Ishikawa (cell line): ENCODE measurements around the gene DAPK3.

Experiments used
- CEBPB ChIP-seq: IDR thresholded peaks from 2 replicates; pipeline ENCODE4 v1.6.1; 2012
- CREB1 ChIP-seq: IDR thresholded peaks from 2 replicates; pipeline ENCODE4 v1.6.1; 2012; ENCODE audit warnings: low read depth
- EGR1 ChIP-seq: IDR thresholded peaks from 2 replicates; pipeline ENCODE4 v1.6.1; 2012
- EP300 ChIP-seq: IDR thresholded peaks from 2 replicates; pipeline ENCODE4 v1.6.1; 2012; ENCODE audit warnings: borderline replicate concordance
- FOXM1 ChIP-seq: IDR thresholded peaks from 2 replicates; pipeline ENCODE4 v1.6.1; 2012; ENCODE audit warnings: low read depth, borderline replicate concordance
- MAX ChIP-seq: IDR thresholded peaks from 2 replicates; pipeline ENCODE4 v1.6.1; 2012
- NFIC ChIP-seq: IDR thresholded peaks from 2 replicates; pipeline ENCODE4 v1.6.1; 2012
- RAD21 ChIP-seq: IDR thresholded peaks from 2 replicates; pipeline ENCODE4 v1.6.1; 2012; ENCODE audit warnings: low read depth
- REST ChIP-seq: IDR thresholded peaks from 2 replicates; pipeline ENCODE4 v1.6.1; 2012; ENCODE audit warnings: low read depth, mild to moderate bottlenecking
- TAF1 ChIP-seq: IDR thresholded peaks from 2 replicates; pipeline ENCODE4 v1.6.1; 2012; ENCODE audit warnings: low read depth, mild to moderate bottlenecking
- TCF12 ChIP-seq: IDR thresholded peaks from 2 replicates; pipeline ENCODE4 v1.6.1; 2012; ENCODE audit warnings: low read depth
- TEAD4 ChIP-seq: IDR thresholded peaks from 2 replicates; pipeline ENCODE4 v1.6.1; 2012
- USF1 ChIP-seq: IDR thresholded peaks from 2 replicates; pipeline ENCODE4 v1.6.1; 2012
- YY1 ChIP-seq: IDR thresholded peaks from 2 replicates; pipeline ENCODE4 v1.6.1; 2012; ENCODE audit warnings: low read depth
- ZBTB7A ChIP-seq: IDR thresholded peaks from 2 replicates; pipeline ENCODE4 v1.6.1; 2012; ENCODE audit warnings: low read depth

The DAPK3 gene

GRCh38 chr19:3950871-3951861 lies 19.7 kb downstream of the DAPK3 start:
- no peak for TF ChIP-seq FOXM1
- no peak for TF ChIP-seq NFIC
- no peak for TF ChIP-seq TAF1
- no peak for TF ChIP-seq CEBPB
- TF ChIP-seq TEAD4 = no peak
- TF ChIP-seq CREB1 = no peak
- TF ChIP-seq EGR1 = no peak
- no peak for TF ChIP-seq ZBTB7A
- TF ChIP-seq YY1 = no peak
- no peak for TF ChIP-seq REST
- TF ChIP-seq USF1 = no peak
- no peak for TF ChIP-seq RAD21
- TF ChIP-seq EP300 = no peak
- no peak for TF ChIP-seq TCF12
- TF ChIP-seq MAX = no peak

GRCh38 chr19:3949997-3950859 lies 20.7 kb downstream of the DAPK3 start:
- TF ChIP-seq TAF1 (no peak), YY1 (no peak), NFIC (no peak), CREB1 (no peak), TCF12 (no peak), CEBPB (no peak), USF1 (no peak), EP300 (no peak)

GRCh38 chr19:3949294-3949693 lies 21.6 kb downstream of the DAPK3 start:
- no peak for TF ChIP-seq USF1
- no peak for TF ChIP-seq TEAD4
- TF ChIP-seq TAF1 = no peak
- no peak for TF ChIP-seq NFIC
- TF ChIP-seq MAX = no peak
- no peak for TF ChIP-seq YY1
- no peak for TF ChIP-seq ZBTB7A
- no peak for TF ChIP-seq EP300
- TF ChIP-seq CREB1 = no peak
- TF ChIP-seq REST = no peak
- no peak for TF ChIP-seq CEBPB
- TF ChIP-seq RAD21 = no peak

- peak; percentile 73 for TF ChIP-seq CEBPB
Observed at GRCh38 chr19:3947316-3947933, 23.5 kb downstream of the DAPK3 start.

- no peak for TF ChIP-seq CREB1
- no peak for TF ChIP-seq TCF12
- no peak for TF ChIP-seq USF1
- TF ChIP-seq TEAD4 = no peak
- no peak for TF ChIP-seq NFIC
- no peak for TF ChIP-seq ZBTB7A
- TF ChIP-seq EGR1 = no peak
- no peak for TF ChIP-seq EP300
- TF ChIP-seq FOXM1 = no peak
- TF ChIP-seq CEBPB = no peak
- TF ChIP-seq REST = no peak
- no peak for TF ChIP-seq MAX
- TF ChIP-seq RAD21 = no peak
- no peak for TF ChIP-seq YY1
- TF ChIP-seq TAF1 = no peak
Observed at GRCh38 chr19:3945838-3946237, 25.1 kb downstream of the DAPK3 start.
